ENCODE data around the gene SH3TC1.

The SH3TC1 gene

GRCh38 chr4:8263397-8263796 lies 64.3 kb downstream of the SH3TC1 start:
- DNase-seq (ENCODE audit: low read depth) = no peak

DNA sequence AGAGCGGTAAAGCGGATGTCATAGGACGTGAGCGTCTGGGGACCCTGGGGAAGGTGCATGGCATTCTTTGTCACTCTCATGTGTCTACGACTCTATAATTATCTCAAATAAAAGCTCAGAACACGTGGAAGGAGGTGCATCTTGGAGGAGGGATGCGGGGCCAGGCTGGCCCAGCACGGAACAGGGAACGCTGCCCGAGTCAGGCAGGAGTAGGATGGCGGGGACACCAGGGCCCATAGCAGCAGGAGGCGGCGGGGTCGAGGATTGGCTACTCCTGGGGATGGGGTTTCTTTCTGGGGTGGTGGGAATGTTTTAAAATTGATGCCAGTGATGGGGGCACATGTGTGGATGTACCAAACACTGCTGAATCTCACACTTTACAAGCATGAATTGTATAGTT lies 65.0 kb downstream of the SH3TC1 start:
- DNase-seq (ENCODE audit: low read depth) = no peak

- no peak for DNase-seq (ENCODE audit: low read depth)
Observed at GRCh38 chr4:8265171-8265929, 66.3 kb downstream of the SH3TC1 start.

DNA sequence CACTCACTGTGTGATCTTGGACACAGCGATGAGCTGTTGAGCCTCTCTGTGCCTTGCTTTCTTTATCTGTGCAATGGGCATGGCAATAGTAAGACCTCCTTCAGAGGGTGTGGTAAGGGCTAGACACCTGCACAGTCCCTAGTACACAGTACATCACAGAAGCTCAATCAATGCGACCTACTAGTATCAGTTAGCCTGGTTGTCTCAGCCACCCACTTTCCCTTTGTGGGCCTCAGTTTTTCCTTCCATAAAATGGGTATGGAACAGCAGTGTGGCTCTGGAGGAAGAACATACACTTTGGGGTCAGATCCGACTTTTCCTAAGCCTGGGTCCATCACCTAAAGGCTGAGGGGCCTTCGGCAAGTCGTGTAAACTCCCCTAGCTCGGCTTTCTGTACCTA lies 67.0 kb downstream of the SH3TC1 start:
- no peak for DNase-seq (ENCODE audit: low read depth)

GRCh38 chr4:8266508-8266907 lies 67.4 kb downstream of the SH3TC1 start:
- DNase-seq (ENCODE audit: low read depth) = no peak

DNA sequence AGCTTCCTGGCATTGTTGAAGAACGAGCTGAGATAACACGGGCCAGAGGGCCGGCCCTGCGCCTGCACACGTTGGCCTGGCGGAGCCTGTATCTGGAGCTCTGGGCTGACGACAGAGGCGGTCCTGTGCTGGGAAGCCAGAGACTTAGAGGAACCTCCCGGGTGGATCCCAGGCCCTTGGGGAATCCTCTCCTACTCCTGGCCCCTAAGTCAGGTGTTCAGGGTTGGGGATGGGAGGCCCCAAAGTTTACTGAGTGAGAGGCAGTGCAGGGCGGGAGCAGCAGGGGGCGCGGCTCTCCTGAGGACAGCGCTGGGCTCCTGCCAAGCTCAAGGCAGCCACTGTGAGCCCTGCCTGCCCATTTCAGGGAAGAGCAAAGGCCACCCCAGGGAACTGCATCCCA lies 68.0 kb downstream of the SH3TC1 start:
- no peak for DNase-seq (ENCODE audit: low read depth)

DNA sequence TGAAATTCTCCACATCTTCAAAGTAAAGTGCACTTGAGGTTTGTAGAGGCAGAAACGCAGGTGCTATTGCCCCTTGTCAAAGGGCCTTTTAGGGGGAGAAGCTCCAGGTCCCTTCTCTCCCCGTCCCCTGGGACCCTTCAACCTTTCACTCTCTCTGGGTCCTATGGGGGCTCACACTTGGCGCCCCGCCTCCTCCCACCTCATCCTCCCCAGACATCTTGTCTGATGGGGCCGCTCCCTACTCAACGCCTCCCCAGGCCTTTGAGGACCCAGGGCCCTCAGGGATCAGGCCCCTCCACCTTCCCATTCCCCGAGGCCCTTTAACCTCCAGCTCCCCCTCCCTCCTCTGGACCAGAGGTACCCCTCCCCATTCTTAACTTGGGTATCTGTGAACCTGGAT lies 69.1 kb downstream of the SH3TC1 start:
- no peak for DNase-seq (ENCODE audit: low read depth)

- DNase-seq (ENCODE audit: low read depth) = no peak
Observed at GRCh38 chr4:8268901-8269534, 69.9 kb downstream of the SH3TC1 start.

- DNase-seq (ENCODE audit: low read depth) = no peak
Observed at GRCh38 chr4:8269535-8270417, 70.7 kb downstream of the SH3TC1 start, which contains the start of gene HTRA3. TSS of gene HTRA3 (plus strand) at chr4:8269754. CDS start at chr4:8269969, 215 bp downstream.

GRCh38 chr4:8270418-8270771 lies 71.3 kb downstream of the SH3TC1 start:
- no peak for DNase-seq (ENCODE audit: low read depth)

DNA sequence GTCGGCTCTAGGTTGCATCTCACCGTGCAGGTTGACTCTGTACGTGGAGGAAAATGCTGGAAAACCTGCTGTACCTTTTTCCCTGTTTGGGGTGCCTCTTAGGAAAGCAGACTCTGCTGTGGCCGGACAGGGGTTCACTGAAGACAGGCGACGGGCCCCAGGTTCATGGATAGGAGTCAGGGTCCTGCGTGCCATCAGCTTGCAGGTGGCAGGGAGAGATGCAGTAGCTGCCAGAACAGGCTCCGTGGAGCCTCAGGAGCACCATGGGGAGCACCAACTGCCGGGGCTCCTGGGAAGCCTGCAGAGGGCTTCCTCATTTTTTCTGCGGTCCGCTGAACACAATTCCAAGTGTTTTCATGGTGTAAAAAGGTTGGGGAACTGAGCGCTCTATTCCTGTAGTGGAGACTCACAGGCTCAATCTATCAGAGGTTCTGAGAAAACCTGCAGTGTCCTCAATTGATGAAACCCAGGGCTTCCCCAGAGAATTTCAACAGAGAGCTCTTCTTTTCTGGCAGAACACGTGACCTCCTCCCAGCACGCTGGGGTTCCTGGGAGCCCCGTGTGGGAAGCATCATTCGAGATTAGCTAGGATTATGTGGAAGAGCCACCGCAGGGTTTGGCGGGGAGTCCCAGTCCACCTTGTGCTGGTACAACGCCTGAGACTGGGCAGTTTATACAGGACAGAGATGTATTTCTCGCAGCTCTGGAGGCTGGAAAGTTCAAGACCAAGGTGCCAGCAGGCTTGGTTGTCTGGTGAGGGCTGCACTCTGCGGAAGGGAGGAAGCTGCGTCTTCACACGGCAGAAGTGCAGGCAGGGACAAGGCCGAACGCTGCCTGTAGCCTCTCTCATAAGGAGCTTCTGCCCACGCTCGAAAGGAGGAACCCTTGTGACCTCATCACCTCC lies 72.1 kb downstream of the SH3TC1 start:
- DNase-seq (ENCODE audit: low read depth) = no peak

DNA sequence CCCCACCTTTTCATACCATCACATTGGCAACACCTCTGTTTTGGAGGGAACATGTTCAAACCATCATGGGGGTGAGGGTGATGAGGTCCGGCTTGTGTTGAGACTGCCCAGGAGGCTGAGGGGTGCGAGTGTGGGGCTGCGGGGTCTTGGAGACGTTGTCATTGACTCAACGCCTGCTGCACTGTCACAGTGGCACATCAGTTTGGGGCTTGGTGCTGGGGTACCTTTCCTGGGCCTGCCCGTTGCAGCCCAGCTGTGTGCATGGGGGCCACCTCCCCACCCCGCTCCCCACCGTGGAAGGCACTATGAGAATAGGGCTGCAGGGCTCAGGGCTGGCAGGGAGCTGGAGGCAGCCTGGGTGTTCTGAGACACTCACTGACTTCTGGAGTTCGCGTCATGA lies 72.7 kb downstream of the SH3TC1 start:
- no peak for DNase-seq (ENCODE audit: low read depth)

DNA sequence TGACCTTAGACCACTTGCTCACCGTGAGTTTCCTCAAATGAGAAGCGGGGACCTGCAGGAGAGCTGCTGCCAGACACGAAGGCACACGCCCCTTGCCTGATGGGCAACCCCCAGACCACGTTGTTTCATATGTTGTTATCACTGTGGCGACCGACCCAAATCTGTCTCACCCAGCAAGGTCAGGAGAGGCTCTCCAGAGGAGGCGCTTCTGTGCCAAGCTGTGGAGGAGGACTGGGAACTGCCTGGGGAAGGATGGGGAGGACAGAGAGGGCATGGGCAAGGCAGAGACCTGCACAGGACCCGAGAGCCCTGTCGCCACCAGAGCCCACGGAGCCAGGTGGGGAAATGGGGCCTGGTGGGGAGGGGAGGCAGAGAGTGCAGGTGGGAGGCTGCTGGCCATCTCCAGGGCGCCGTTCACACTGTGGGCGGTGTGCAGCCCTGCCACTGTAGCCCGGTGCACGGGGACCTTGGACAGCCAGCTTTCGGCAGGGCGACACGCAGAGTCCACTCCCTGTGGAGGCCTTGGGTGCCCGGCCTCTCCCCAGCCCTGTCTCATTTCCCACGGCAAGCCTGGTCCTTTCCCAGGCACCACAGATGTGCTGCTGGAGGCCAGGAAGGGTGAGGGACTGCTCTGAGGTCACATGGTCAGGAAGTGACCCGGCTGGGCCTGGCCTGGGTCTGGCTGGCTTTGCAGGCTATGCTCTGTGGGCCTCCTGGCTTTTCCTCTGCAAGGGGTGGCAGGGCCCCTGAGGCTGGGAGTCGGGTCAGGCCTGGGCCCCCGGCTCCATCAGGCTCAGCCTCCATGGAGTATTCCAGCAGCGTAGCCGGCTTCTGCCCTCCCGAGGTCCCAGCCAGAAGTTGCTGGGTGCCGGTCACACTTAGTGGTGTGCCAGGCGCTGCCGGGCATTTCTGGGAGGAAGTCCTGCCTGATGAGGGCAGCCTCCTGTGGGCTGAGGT lies 73.7 kb downstream of the SH3TC1 start:
- no peak for DNase-seq (ENCODE audit: low read depth)

GRCh38 chr4:8273450-8273849 lies 74.4 kb downstream of the SH3TC1 start:
- DNase-seq (ENCODE audit: low read depth) = no peak

DNA sequence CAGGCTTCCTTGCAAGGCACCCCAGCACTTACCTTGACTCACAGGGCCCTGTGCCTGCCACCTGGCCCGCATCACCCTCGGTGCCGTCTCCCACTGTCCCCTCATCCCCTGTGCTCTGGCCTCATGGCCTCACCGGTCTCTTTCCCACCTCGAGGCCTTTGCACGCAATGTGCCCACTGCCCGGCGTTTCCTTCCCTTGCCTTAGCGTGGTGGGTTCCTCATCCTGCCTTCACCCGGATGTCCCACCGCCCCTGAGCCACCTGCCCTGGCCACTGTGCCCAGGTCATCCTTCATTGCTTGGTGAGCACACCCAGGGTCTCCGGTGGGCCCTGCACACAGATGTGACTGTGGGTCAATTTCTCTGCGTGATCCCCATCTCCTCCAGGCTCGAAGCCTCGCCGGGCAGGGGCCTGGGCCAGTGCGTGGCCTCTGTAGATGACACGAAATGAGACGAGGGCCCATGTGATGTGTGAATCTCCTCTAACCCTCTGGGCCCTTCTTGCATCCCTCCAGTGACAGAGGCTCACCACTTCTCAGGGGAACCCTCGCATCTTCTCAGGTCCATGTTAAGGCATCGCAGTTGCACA lies 75.1 kb downstream of the SH3TC1 start:
- no peak for DNase-seq (ENCODE audit: low read depth)

- no peak for DNase-seq (ENCODE audit: low read depth)
Observed at GRCh38 chr4:8274765-8275547, 75.9 kb downstream of the SH3TC1 start.

- no peak for DNase-seq (ENCODE audit: low read depth)
Observed at GRCh38 chr4:8275548-8275910, 76.4 kb downstream of the SH3TC1 start.

GRCh38 chr4:8276358-8277240 lies 77.5 kb downstream of the SH3TC1 start:
- no peak for DNase-seq (ENCODE audit: low read depth)

All from HS-27A (cell line).